Hematopoietic multipotent progenitor cell treated with erythropoietin and hydrocortisone succinate and interleukin-3 and kit ligand, for 17 days (in vitro differentiated cells): ENCODE data around the gene ACAT2.
"Not testable (repeated sequence)": the region's sequence is repeated elsewhere in the genome, so short reads cannot be mapped to it uniquely, and the experiment has no call there.

Experiments used
- DNase-seq: peaks from one replicate; pipeline ENCODE4 v3.0.0-alpha.2; 2015; ENCODE audit warnings: low spot score

Gene ACAT2

GRCh38 chr6:159772196-159772595 lies 10.4 kb downstream of the ACAT2 start:
- no peak for DNase-seq

- DNase-seq, result no peak
Observed at GRCh38 chr6:159777240-159777904, 15.5 kb downstream of the ACAT2 start.

GRCh38 chr6:159778131-159778530 lies 16.3 kb downstream of the ACAT2 start:
- no peak for DNase-seq

- no peak for DNase-seq
Observed at GRCh38 chr6:159778542-159779103, 16.8 kb downstream of the ACAT2 start.

- no peak for DNase-seq
Observed at GRCh38 chr6:159788276-159788675, 26.4 kb downstream of the ACAT2 start.

GRCh38 chr6:159788753-159789376 lies 27.0 kb downstream of the ACAT2 start:
- DNase-seq, result peak; percentile 52

- peak; percentile 99 for DNase-seq
Observed at GRCh38 chr6:159789377-159790148, 27.7 kb downstream of the ACAT2 start, which contains the start of gene TCP1. TCP1 (minus strand) TSS chr6:159789602; CDS start chr6:159789468, 134 bp downstream.

GRCh38 chr6:159790149-159790955 lies 28.5 kb downstream of the ACAT2 start, which contains the start of gene MRPL18:
MRPL18 (plus strand) TSS chr6:159790467; CDS start chr6:159790588, 121 bp downstream.
- DNase-seq, result peak; percentile 90

- DNase-seq, result peak; percentile 40
Observed at GRCh38 chr6:159790956-159791598, 29.2 kb downstream of the ACAT2 start.

GRCh38 chr6:159794976-159795375 lies 33.1 kb downstream of the ACAT2 start:
- not testable (repeated sequence) for DNase-seq

- DNase-seq, result no peak
Observed at GRCh38 chr6:159797554-159797953, 35.7 kb downstream of the ACAT2 start.

GRCh38 chr6:159800141-159800865 lies 38.5 kb downstream of the ACAT2 start, which contains the start of gene PNLDC1:
PNLDC1 (plus strand) TSS chr6:159800276; CDS start chr6:159800308, 32 bp downstream.
- DNase-seq, result no peak

- DNase-seq, result no peak
Observed at GRCh38 chr6:159801935-159802334, 40.1 kb downstream of the ACAT2 start.

- DNase-seq, result no peak
Observed at GRCh38 chr6:159804504-159804903, 42.7 kb downstream of the ACAT2 start.

GRCh38 chr6:159805440-159806020 lies 43.7 kb downstream of the ACAT2 start:
- no peak for DNase-seq

GRCh38 chr6:159806021-159806458 lies 44.2 kb downstream of the ACAT2 start:
- no peak for DNase-seq

GRCh38 chr6:159807150-159807858 lies 45.5 kb downstream of the ACAT2 start:
- no peak for DNase-seq

- DNase-seq, result no peak
Observed at GRCh38 chr6:159808647-159809046, 46.8 kb downstream of the ACAT2 start.

GRCh38 chr6:159809149-159809548 lies 47.3 kb downstream of the ACAT2 start:
- no peak for DNase-seq
